ENCODE measurements around the gene CD200.

Gene CD200

DNA sequence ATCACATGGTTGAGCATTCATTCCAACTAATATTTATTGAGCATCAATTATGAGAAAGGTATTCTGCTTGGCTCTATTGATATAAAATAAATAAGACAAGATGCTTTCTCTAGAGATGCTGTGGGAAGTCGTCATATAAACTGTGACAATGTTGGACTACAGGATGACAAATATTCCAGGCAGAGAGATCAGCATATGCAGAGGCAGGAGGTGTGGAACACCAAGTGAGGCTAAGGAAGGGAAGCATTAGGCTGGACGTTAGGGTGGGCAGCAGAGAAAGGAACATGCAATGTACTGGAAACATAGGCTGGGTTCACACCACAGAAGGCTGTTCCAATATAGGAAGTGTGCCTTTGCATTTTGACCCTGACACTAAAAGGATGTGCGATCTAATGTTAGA is 38.6 kb downstream of the CD200 start:
- TF ChIP-seq, protein P1, sequence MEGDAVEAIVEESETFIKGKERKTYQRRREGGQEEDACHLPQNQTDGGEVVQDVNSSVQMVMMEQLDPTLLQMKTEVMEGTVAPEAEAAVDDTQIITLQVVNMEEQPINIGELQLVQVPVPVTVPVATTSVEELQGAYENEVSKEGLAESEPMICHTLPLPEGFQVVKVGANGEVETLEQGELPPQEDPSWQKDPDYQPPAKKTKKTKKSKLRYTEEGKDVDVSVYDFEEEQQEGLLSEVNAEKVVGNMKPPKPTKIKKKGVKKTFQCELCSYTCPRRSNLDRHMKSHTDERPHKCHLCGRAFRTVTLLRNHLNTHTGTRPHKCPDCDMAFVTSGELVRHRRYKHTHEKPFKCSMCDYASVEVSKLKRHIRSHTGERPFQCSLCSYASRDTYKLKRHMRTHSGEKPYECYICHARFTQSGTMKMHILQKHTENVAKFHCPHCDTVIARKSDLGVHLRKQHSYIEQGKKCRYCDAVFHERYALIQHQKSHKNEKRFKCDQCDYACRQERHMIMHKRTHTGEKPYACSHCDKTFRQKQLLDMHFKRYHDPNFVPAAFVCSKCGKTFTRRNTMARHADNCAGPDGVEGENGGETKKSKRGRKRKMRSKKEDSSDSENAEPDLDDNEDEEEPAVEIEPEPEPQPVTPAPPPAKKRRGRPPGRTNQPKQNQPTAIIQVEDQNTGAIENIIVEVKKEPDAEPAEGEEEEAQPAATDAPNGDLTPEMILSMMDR (IDR thresholded peaks at IDR 0.05): no peak
- TF ChIP-seq ZFX (IDR thresholded peaks at IDR 0.05; ENCODE audit: borderline replicate concordance): no peak
- H3K27ac ChIP-seq: no peak overlapping the region

DNA sequence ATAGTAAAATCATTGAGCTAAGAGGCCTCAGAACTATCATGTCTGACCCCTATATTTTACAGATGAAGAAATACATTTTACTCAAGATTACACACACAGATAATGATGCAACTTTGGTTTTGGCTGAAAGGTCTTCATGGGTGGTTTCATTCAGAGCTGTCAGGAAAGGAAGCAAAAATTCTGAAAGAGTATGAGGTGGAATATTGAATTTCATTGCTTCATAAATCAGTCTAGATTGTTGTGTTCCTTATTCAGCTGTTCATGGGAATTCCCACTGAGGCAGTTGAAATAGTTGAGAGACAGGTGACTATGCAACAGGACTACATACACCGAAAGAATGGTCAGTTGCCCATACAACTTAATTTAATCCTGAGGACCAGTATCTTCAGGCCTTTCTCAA is 39.4 kb downstream of the CD200 start:
- TF ChIP-seq, protein P1 (IDR thresholded peaks at IDR 0.05): no peak
- no peak for TF ChIP-seq ZFX (IDR thresholded peaks at IDR 0.05; ENCODE audit: borderline replicate concordance)
- H3K27ac ChIP-seq: no peak overlapping the region

DNA sequence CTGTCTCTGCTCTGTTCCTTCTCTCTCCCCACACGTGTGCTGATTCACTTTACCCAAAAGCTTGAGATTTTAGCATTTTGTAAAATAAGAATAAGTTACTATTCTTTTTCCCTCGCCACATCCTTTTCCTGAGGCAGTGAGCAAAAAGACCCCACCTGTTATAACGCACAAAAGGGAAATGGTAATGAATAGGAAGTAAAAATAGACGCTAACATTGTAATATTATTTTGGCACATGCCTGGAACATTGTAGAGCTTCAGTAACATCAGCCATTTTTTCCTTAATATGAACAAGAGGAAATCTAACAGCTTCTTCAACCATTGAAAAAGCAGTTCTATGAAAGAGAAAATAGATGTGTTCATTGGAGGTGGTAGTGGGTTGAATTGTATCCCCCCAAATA is 40.5 kb downstream of the CD200 start:
- no peak overlapping the region for H3K27ac ChIP-seq
- TF ChIP-seq, protein P1 (IDR thresholded peaks at IDR 0.05): no peak
- no peak for TF ChIP-seq ZFX (IDR thresholded peaks at IDR 0.05; ENCODE audit: borderline replicate concordance)

DNA sequence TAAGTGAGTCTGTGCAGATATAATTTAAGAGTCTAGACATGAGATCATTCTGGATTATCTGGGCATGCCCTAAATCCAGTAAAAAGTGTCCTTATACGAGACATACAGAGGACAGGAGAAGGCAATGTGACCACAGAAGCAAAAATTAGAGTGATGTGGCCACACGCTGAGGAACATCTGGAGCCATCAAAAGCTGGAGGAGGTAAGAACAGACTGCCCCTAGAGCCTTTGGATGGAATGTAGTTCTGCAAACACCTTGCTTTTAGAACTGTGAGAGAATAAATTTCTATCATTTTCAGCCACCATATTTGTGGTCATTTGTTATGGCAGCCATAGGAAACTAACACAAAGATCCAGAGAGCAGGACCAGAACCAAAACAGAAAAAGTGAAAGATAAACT is 41.0 kb downstream of the CD200 start:
- no peak for TF ChIP-seq ZFX (IDR thresholded peaks at IDR 0.05; ENCODE audit: borderline replicate concordance)
- TF ChIP-seq, protein P1 (IDR thresholded peaks at IDR 0.05): no peak

DNA sequence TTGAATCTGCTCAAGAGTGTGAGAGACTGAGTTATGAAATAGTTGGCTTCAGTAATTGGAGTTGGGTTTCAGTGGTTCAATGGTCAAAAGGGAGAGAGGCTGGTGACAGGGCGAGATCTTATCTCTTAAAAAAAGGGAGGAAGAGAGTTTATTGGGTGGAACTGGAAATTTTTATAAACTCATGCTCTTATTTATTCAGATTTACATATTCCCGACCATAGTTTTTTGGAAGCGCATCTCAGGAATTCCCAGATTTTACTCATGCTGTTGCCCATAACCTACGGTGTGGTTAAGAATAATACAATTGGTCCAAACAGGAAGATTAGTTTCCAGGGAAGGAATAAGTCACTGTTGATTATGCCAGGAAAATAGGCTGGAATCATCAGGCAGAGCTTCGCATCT is 41.4 kb downstream of the CD200 start:
- no peak overlapping the region for H3K27ac ChIP-seq
- TF ChIP-seq, protein P1 (IDR thresholded peaks at IDR 0.05): no peak
- TF ChIP-seq ZFX (IDR thresholded peaks at IDR 0.05; ENCODE audit: borderline replicate concordance): no peak

More for the DNA sequence above, 41.0 kb downstream of the CD200 start:
- no peak overlapping the region for H3K27ac ChIP-seq

DNA sequence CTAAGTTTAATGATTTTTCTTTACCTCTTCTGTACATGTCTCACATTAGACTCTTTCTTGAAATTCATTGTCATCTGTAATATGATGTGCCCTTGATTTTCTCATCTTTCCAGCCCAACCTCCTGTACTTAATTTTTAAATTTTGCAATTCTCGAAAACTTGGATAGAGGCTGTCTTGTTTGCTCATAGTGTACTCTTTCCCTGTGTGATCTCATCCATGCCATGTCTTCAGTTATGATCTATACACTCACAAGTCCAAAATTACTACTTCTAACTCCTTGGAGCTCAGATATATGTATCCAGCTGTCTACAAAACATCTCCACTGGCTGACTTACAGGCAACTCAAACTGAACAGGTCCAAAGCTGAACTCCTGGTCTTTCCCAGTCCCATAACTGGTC is 42.2 kb downstream of the CD200 start:
- TF ChIP-seq ZFX (IDR thresholded peaks at IDR 0.05; ENCODE audit: borderline replicate concordance): no peak
- TF ChIP-seq, protein P1 (IDR thresholded peaks at IDR 0.05): no peak

DNA sequence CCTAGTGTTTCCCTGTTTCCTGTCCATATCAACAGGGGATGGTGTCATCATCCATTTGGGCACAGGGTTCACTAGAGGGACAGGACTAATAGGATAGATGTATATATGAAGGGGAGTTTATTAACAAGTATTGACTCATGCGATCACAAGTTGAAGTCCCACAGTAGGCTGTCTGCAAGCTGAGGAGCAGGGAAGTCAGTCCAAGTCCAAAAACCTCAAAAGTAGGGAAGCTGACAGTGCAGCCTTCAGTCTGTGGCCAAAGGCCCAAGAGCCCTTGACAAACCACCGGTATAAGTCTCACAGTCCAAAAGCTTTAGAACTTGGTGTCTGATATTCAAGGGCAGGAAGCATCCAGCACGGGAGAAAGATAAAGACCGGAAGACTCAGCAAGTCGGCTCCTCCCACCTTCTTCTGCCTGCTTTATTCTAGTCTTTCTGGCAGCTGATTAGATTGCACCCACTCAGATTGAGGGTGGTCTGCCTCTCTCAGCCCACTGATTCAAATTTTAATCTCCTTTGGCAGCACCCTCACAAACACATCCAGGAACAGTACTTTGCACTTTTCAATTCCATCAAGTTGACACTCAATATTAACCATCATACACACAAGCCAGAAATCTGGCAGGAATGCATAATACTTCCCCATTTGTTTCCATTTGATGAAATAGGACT is 43.4 kb downstream of the CD200 start:
- TF ChIP-seq, protein P1 (IDR thresholded peaks at IDR 0.05): no peak
- TF ChIP-seq ZFX (IDR thresholded peaks at IDR 0.05; ENCODE audit: borderline replicate concordance): no peak
- H3K27ac ChIP-seq: no peak overlapping the region

More for the DNA sequence above, 42.2 kb downstream of the CD200 start:
- no peak overlapping the region for H3K27ac ChIP-seq
